AG04450 (cell line): Measurements from ENCODE around the gene LARP1. TPM values are rescaled to one million over a fixed set of nuclear protein-coding genes. Genes with fewer than 3 reads are reported as not detected.

Source experiments
- CTCF ChIA-PET: fragments of 300-600, 350-600 bp; formaldehyde crosslinking; extraction: SDS; loops from one replicate; lab custom pipeline; 2022; ENCODE audit warnings: antibody characterized with exemption, inconsistent platforms; lab: Charles Lee
- POLR2A ChIA-PET: fragments of 350-600 bp; formaldehyde crosslinking; extraction: SDS; loops from one replicate; lab custom pipeline; 2021; ENCODE audit warnings: antibody characterized with exemption, inconsistent platforms; lab: Yijun Ruan, JAX
- DNase-seq: peaks from one replicate; pipeline ENCODE4 v3.0.0-alpha.2; 2011; ENCODE audit warnings: low read depth, low spot score
- H3K27ac ChIP-seq: one replicate; pipeline ENCODE4 v1.5.1; 2012; ENCODE audit warnings: low read depth, low read length, control low read depth
- H3K27me3 ChIP-seq: one replicate; pipeline ENCODE4 v1.6.0; 2012; ENCODE audit warnings: low read length; ENCODE audit not compliant: control insufficient read depth, insufficient read depth
- H3K4me3 ChIP-seq: 2 replicates; pipeline ENCODE4 v1.5.1; 2011; ENCODE audit warnings: mild to moderate bottlenecking, low read depth, low read length, control low read depth
- H3K9me3 ChIP-seq: 2 replicates; pipeline ENCODE4 v1.5.1; 2012; ENCODE audit warnings: low read length; ENCODE audit not compliant: control insufficient read depth, insufficient read depth
- polyA plus RNA-seq: library from polyadenylated mRNA; depleted of rRNA; stranded (reverse); fragments of >200 nt; gene quantifications from 2 replicates; pipeline ENCODE4 v1.2.3, GENCODE V29; 2011
- TF ChIP-seq, protein P1 (sequence below): IDR thresholded peaks from 2 replicates; pipeline ENCODE4 v1.5.1; 2011; ENCODE audit warnings: low read depth, low read length, control low read depth, inconsistent platforms

Gene LARP1
- polyA plus RNA-seq, 1 experiment = 54.9 TPM

DNA sequence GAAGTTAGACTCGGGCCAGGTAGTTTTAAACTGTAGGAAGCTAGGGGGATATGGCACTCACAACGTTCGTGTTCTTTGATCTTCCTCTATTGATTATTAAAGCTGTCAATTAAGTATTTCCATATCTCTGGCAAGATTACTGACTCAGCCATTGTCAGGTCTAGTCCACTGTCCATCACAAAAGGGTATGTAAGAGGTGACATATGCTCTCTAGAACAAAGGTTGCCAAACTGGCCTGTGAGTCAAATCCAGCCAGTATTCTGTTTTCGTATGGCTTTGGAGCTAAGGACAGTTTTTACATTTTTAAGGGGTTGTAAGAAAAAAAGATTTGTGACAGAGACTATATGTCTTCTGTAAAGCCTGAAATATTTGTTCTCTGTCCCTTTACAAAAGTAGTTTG, 51.0 kb downstream of the LARP1 start:
- H3K27me3 ChIP-seq = no peaks in the 10 kb centered on the region
- H3K9me3 ChIP-seq = no peaks in the 10 kb centered on the region
- no peak for DNase-seq
- no peak overlapping the region for H3K4me3 ChIP-seq
- ChIA-PET CTCF (no interaction called here), POLR2A (interaction anchor here (0.6 kb wide), 1 partner anchor 81 kb away, joined by 3 read pairs; no protein-coding TSS in a partner anchor)
- H3K27ac ChIP-seq = no peak overlapping the region
- TF ChIP-seq, protein P1, sequence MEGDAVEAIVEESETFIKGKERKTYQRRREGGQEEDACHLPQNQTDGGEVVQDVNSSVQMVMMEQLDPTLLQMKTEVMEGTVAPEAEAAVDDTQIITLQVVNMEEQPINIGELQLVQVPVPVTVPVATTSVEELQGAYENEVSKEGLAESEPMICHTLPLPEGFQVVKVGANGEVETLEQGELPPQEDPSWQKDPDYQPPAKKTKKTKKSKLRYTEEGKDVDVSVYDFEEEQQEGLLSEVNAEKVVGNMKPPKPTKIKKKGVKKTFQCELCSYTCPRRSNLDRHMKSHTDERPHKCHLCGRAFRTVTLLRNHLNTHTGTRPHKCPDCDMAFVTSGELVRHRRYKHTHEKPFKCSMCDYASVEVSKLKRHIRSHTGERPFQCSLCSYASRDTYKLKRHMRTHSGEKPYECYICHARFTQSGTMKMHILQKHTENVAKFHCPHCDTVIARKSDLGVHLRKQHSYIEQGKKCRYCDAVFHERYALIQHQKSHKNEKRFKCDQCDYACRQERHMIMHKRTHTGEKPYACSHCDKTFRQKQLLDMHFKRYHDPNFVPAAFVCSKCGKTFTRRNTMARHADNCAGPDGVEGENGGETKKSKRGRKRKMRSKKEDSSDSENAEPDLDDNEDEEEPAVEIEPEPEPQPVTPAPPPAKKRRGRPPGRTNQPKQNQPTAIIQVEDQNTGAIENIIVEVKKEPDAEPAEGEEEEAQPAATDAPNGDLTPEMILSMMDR = no peak

DNA sequence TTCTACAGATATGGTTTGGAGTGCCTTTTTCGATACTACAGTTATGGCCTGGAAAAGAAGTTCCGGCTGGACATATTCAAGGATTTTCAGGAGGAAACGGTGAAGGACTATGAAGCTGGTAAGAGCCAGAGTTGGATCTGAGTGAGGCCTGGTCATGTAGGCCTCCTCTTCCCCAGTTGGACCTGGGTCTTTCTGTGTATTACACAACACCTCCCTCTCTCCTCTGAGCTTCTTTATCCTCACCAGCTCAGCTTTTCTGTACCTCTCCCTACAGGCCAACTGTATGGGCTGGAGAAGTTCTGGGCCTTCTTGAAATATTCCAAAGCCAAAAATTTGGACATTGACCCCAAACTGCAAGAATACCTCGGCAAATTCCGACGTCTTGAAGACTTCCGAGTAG, 56.1 kb downstream of the LARP1 start:
- no peak overlapping the region for H3K27ac ChIP-seq
- ChIA-PET CTCF (interaction anchor here (0.9 to 1.2 kb wide), 7 partner anchors 9 to 344 kb away, joined by 3 to 9 read pairs (median 3); partner anchors contain the start of gene FAXDC2), POLR2A (no interaction called here)
- TF ChIP-seq, protein P1 = no peak
- H3K9me3 ChIP-seq = no peaks in the 10 kb centered on the region
- no peak overlapping the region for H3K4me3 ChIP-seq
- H3K27me3 ChIP-seq = no peaks in the 10 kb centered on the region
- no peak for DNase-seq

DNA sequence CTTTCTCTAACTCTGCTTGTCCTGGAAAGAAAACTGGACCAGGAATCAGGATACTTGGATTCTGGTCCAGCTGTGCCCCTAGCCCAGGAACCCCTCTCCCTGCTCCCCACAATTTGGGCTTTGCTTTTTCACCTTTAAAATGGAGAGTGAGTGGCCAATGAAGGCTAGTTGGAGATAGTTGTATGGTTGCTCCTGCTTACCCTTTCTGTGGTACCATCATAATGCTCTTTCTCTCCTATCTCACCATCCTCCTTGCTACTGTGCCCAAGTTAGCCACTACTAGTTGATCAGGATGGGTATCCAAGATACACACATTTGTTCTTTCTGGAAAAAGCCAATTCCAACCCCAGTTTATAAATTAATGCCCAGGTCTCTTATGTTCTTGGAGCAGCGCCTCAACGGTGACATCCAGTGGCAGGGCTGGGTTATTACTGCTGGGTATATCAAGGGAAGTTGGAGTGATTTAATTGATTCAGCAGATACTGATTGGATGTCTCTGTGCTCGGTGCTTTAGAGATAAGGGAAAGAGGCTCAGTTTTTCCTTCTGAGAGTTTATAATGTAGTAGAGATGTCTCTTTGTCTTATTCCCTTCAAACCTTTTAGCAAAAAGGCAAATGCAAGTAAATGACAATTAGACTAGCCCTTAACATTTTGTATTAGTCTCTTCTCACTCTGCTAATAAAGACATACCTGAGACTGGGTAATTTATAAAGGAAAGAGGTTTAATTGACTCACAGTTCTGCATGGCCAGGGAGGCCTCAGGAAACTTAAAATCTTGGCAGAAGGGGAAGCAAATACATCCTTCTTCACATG, 56.7 kb downstream of the LARP1 start:
- peak; percentile 54 for DNase-seq
- ChIA-PET CTCF (interaction anchor here (0.9 to 1.2 kb wide), 7 partner anchors 9 to 345 kb away, joined by 3 to 9 read pairs (median 3); partner anchors contain the start of gene FAXDC2), POLR2A (no interaction called here)
- no peak overlapping the region for H3K4me3 ChIP-seq
- H3K9me3 ChIP-seq = no peaks in the 10 kb centered on the region
- TF ChIP-seq, protein P1 = peak; percentile 97
- no peak overlapping the region for H3K27ac ChIP-seq
- no peaks in the 10 kb centered on the region for H3K27me3 ChIP-seq

DNA sequence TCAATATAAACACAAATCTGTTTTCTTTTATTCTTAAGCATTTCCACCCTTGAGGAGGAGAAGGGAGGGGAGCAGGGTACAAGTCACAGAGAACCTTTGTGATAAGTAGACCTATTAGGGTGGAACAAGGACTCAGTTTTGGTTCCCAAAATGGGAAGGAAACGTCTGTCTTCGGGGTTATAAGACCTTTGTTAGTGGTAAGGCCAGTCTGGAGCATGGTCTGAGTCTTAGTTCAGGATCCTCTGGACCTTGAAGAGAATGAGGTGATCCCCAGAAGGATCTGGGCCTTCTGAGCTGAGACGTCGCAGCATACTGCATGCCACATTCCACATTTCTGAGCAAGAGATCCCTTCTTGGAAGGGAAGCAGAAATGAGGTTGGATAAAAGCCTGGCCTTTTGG, 58.0 kb downstream of the LARP1 start:
- Histone ChIP-seq H3K4me3 (no peak overlapping the region), H3K9me3 (no peaks in the 10 kb centered on the region), H3K27ac (no peak overlapping the region), H3K27me3 (no peaks in the 10 kb centered on the region)
- POLR2A ChIA-PET = no interaction called here
- TF ChIP-seq, protein P1 = no peak
- CTCF ChIA-PET = interaction anchor here (0.9 to 1.5 kb wide), 2 partner anchors 163 to 171 kb away, joined by 3 to 5 read pairs; no protein-coding TSS in a partner anchor
- no peak for DNase-seq

DNA sequence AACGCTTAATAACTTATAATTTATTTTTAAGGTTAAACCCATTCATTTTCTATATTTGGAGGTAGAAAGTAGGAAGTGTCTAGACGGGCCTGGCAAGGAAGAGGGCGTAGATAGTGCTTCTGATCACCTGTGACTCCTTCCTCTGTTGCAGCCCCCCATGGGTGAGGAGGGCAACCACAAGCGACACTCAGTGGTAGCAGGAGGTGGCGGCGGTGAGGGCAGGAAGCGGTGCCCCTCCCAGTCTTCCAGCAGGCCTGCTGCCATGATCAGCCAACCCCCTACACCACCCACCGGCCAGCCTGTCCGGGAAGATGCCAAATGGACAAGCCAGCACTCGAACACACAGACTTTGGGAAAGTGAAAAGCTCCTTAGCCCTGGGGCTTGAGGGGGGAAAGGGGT, 58.6 kb downstream of the LARP1 start:
- H3K4me3 ChIP-seq = no peak overlapping the region
- ChIA-PET POLR2A (no interaction called here), CTCF (interaction anchor here (0.6 to 1.5 kb wide), 3 partner anchors 153 to 172 kb away, joined by 3 to 5 read pairs (median 3); no protein-coding TSS in a partner anchor)
- TF ChIP-seq, protein P1 = no peak
- H3K27me3 ChIP-seq = no peaks in the 10 kb centered on the region
- DNase-seq = no peak
- no peaks in the 10 kb centered on the region for H3K9me3 ChIP-seq
- H3K27ac ChIP-seq = no peak overlapping the region
